Measurements from ENCODE around the gene GPC2.
"Not testable (repeated sequence)": the region's sequence is repeated elsewhere in the genome, so short reads cannot be mapped to it uniquely, and the experiment has no call there.

The GPC2 gene

DNA sequence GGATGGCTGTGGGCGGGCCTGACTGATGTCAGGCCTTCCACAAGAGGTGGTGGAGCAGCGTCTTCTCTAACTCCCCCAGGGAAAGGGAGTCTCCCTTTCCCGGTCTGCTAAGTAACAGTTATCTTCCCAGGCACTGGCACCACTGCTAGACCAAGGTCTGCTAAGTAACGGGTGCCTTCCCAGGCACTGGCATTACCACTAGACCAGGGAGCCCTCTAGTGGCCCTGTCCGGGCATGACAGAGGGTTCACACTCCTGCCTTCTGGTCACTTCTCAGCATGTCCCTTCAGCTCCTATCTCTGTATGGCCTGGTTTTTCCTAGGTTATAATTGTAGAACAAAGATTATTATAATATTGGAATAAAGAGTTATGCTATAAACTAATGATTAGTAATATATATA, 40.8 kb upstream of the GPC2 start:
- H3K9ac ChIP-seq (ENCODE audit: low read depth, low read length); H3K4me1 ChIP-seq (ENCODE audit: control insufficient read depth, insufficient read depth, low read length); H3K36me3 ChIP-seq (ENCODE audit: insufficient read depth, low read length); H3K9me3 ChIP-seq (replicated peaks; ENCODE audit: low read length); H3K4me3 ChIP-seq (ENCODE audit: low read length); H3K4me2 ChIP-seq (ENCODE audit: low read length); H3K27me3 ChIP-seq (ENCODE audit: control insufficient read depth, insufficient read depth, low read length): not testable (repeated sequence)

DNA sequence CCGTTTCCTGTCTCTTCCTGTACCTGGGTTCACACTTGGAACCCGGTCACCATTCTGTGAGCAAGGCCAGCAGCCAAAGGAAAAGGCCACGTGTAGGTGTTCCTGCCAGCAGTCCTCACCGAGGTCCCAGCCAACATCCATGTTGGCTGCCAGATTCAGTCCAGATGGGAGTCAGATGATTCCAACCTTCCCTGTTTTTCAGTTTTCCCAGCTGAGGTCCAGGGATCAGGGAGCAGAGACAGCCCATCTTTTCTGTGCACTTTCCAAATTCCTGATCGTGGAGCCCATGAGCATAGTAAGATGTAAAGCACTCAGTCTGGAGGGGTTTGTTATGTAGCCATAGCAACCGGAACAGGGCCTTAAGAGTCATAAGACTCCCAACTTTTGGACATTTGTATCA, 38.7 kb upstream of the GPC2 start:
- Histone ChIP-seq H3K4me3 (ENCODE audit: low read length) (no peak overlapping the region), H3K4me2 (ENCODE audit: low read length) (no peak overlapping the region), H3K36me3 (ENCODE audit: insufficient read depth, low read length) (no peaks in the 10 kb centered on the region), H3K9me3 (replicated peaks; ENCODE audit: low read length) (no peaks in the 10 kb centered on the region), H3K4me1 (ENCODE audit: control insufficient read depth, insufficient read depth, low read length) (no peaks in the 10 kb centered on the region), H3K9ac (ENCODE audit: low read depth, low read length) (no peak overlapping the region), H3K27me3 (ENCODE audit: control insufficient read depth, insufficient read depth, low read length) (no peaks in the 10 kb centered on the region)

DNA sequence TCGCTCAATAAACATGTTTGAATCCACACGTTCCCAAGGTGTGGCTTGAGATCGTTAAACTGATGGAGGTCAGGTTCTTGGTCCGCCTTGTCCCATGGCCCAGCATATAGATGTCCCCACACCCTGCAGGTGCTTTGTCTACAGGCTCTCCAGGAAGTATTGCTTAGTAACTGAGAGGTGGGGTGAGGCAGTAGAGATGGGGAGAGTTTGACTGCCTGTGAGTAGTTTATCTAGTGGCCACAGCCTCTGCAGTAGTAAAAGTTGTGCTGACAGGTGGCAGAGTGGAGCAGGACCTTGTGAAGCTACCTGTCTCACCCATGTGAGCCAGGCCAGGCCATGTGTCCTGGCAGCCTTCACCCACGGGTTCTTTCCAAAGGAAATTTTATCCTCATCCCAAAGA, 37.2 kb upstream of the GPC2 start:
- not testable (repeated sequence) for H3K9ac ChIP-seq (ENCODE audit: low read depth, low read length); H3K36me3 ChIP-seq (ENCODE audit: insufficient read depth, low read length); H3K27me3 ChIP-seq (ENCODE audit: control insufficient read depth, insufficient read depth, low read length); H3K4me2 ChIP-seq (ENCODE audit: low read length); H3K9me3 ChIP-seq (replicated peaks; ENCODE audit: low read length); H3K4me3 ChIP-seq (ENCODE audit: low read length); H3K4me1 ChIP-seq (ENCODE audit: control insufficient read depth, insufficient read depth, low read length)

DNA sequence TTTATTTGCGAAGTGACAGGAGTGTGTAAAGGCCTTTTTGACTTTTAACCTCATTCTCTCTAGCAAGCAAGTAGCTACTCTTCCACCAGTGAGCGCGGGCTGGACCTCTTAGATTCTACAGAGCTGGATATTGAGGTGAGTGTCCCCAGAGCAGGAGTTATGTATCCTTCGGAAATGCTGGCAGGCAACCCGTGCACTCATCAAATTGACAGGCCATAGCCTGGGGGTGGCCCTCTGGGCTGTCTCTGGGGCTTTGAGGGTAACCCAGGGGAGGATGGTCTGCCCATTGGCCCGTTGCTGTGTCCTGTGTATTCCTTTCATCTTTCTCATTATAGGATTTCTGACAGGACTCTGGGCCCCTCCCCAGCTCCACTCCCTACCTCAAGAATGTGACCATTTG, 36.5 kb upstream of the GPC2 start:
- Histone ChIP-seq H3K9me3 (replicated peaks; ENCODE audit: low read length) (no peaks in the 10 kb centered on the region), H3K36me3 (ENCODE audit: insufficient read depth, low read length) (no peaks in the 10 kb centered on the region), H3K9ac (ENCODE audit: low read depth, low read length) (no peak overlapping the region), H3K4me1 (ENCODE audit: control insufficient read depth, insufficient read depth, low read length) (no peaks in the 10 kb centered on the region), H3K4me2 (ENCODE audit: low read length) (no peak overlapping the region), H3K27me3 (ENCODE audit: control insufficient read depth, insufficient read depth, low read length) (peaks cover 13% of the 10 kb centered on the region), H3K4me3 (ENCODE audit: low read length) (no peak overlapping the region)

DNA sequence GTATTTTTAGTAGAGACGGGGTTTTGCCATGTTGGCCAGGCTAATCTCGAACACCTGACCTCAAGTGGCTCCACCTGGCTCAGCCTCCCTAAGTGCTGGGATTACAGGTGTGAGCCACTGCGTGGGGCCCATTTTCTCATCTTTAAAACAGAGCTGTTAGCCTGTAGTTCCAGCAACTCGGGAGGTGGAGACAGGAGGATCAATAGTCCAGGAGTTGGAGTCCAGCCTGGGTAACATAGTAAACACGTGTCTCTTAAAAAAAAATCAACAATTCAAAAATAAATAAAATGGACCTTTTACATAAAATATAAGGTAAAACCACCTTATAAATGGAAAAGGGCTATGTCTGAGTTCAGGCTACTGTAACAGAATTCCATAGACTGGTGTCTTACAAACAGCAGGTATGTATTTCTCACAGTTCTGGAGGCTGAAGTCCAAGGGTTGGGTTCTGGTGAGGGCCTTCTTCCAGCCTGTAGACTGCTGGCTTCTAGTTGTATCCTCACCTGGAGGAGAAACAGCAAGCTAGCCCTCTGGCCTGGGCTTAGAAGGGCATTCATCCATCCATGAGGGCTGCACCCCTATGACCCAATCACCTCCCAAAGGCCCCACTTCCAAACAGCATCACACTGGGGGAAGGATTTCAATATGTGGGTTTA, 35.6 kb upstream of the GPC2 start:
- Histone ChIP-seq H3K36me3 (ENCODE audit: insufficient read depth, low read length) (no peaks in the 10 kb centered on the region), H3K27me3 (ENCODE audit: control insufficient read depth, insufficient read depth, low read length) (peaks cover 13% of the 10 kb centered on the region), H3K4me3 (ENCODE audit: low read length) (no peak overlapping the region), H3K4me2 (ENCODE audit: low read length) (no peak overlapping the region), H3K9me3 (replicated peaks; ENCODE audit: low read length) (no peaks in the 10 kb centered on the region), H3K4me1 (ENCODE audit: control insufficient read depth, insufficient read depth, low read length) (no peaks in the 10 kb centered on the region), H3K9ac (ENCODE audit: low read depth, low read length) (no peak overlapping the region)

DNA sequence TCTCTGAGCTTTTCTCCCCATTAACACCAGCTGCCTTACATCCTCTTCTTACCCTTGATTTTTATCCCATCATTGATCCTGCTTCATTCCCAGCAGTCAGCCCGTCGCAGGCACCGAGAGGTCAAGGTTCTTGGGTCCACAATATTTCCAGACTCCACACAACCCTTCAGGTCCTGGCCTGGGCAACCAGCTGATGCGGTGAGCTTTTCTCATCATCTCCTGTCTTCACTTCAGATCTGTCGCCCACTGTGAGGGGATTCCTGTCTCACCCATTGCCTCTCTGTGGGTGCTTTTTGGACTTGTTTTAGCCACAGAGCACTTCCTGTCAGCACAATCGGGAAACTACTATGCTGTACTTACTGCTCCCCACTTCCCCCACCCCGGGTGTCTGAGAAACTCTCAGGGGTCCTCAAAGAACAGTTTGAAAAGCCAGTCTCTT, 34.2 kb upstream of the GPC2 start:
- Histone ChIP-seq H3K4me3 (ENCODE audit: low read length) (no peak overlapping the region), H3K4me2 (ENCODE audit: low read length) (no peak overlapping the region), H3K27me3 (ENCODE audit: control insufficient read depth, insufficient read depth, low read length) (peaks cover 13% of the 10 kb centered on the region), H3K9ac (ENCODE audit: low read depth, low read length) (no peak overlapping the region), H3K9me3 (replicated peaks; ENCODE audit: low read length) (no peaks in the 10 kb centered on the region), H3K4me1 (ENCODE audit: control insufficient read depth, insufficient read depth, low read length) (no peaks in the 10 kb centered on the region), H3K36me3 (ENCODE audit: insufficient read depth, low read length) (no peaks in the 10 kb centered on the region)

DNA sequence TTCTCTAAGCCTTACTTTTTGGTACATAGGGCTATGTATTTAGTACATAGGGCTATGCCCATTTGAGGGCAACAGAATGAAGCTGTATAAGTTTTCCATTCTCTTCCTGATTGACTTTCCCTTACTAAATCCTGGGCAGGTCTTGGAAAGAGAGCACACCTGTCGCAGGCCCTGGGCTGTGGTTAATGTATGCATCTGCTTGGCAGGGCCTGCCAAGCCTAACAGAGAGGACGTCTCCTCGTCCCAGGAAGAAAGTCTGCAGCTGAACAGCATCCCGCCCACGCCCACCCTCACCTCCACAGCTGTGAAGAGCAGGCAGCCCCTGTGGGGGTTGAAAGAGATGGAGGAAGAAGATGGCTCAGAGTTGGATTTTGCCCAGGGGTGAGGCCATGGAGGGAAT, 33.6 kb upstream of the GPC2 start:
- Histone ChIP-seq H3K27me3 (ENCODE audit: control insufficient read depth, insufficient read depth, low read length) (peaks cover 13% of the 10 kb centered on the region), H3K9me3 (replicated peaks; ENCODE audit: low read length) (no peaks in the 10 kb centered on the region), H3K36me3 (ENCODE audit: insufficient read depth, low read length) (no peaks in the 10 kb centered on the region), H3K4me2 (ENCODE audit: low read length) (no peak overlapping the region), H3K4me3 (ENCODE audit: low read length) (no peak overlapping the region), H3K4me1 (ENCODE audit: control insufficient read depth, insufficient read depth, low read length) (no peaks in the 10 kb centered on the region), H3K9ac (ENCODE audit: low read depth, low read length) (no peak overlapping the region)

DNA sequence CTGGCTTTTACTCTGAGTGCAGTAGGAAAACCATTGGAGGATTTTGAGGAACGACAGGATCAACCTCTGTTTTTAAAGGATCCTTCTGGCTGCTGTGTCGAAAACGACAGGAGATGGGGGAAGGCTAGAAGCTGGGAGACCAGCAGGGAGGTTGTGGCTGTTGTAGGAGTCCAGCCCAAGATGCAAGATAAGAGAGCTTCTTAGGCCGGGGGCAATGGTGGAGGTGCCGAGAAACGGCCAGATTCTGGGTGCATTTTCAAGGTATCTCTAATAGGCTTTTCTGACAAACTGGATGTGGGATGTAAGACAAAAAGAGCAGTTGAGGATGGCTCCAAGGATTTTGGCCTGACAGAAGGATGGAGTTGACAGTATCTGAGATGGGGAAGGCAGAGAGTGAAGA, 32.3 kb upstream of the GPC2 start:
- H3K9me3 ChIP-seq (replicated peaks; ENCODE audit: low read length), result no peaks in the 10 kb centered on the region
- no peaks in the 10 kb centered on the region for H3K4me1 ChIP-seq (ENCODE audit: control insufficient read depth, insufficient read depth, low read length)
- no peak overlapping the region for H3K4me2 ChIP-seq (ENCODE audit: low read length)
- peaks cover 13% of the 10 kb centered on the region for H3K27me3 ChIP-seq (ENCODE audit: control insufficient read depth, insufficient read depth, low read length)
- H3K36me3 ChIP-seq (ENCODE audit: insufficient read depth, low read length), result no peaks in the 10 kb centered on the region
- no peak overlapping the region for H3K9ac ChIP-seq (ENCODE audit: low read depth, low read length)
- H3K4me3 ChIP-seq (ENCODE audit: low read length), result no peak overlapping the region

DNA sequence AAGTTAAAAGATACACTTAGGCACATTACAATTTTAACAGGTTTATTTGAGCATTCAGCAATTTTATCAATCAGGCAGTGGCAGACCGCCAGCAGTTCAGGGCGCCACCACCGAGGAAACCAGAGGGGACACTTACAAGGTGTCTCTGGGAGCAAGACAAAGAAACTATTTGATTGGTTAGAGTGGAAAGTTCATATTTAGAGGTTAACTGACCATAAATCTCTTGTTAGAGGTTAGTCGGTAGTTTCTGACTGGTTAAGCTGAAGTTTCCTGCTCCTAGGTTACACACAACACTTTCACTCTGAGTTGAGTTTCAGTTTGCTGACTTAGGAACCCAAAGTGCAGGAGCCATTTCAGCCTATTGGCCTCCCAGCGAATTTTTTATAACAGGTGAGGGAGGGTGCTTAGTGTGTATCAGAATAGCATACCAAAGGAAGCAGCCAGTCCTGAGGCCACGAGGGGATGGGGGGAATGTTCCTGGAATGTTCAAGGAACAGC, 31.8 kb upstream of the GPC2 start:
- Histone ChIP-seq H3K4me1 (ENCODE audit: control insufficient read depth, insufficient read depth, low read length) (no peaks in the 10 kb centered on the region), H3K4me3 (ENCODE audit: low read length) (no peak overlapping the region), H3K4me2 (ENCODE audit: low read length) (no peak overlapping the region), H3K27me3 (ENCODE audit: control insufficient read depth, insufficient read depth, low read length) (peaks cover 14% of the 10 kb centered on the region), H3K9ac (ENCODE audit: low read depth, low read length) (no peak overlapping the region), H3K9me3 (replicated peaks; ENCODE audit: low read length) (no peaks in the 10 kb centered on the region), H3K36me3 (ENCODE audit: insufficient read depth, low read length) (no peaks in the 10 kb centered on the region)

DNA sequence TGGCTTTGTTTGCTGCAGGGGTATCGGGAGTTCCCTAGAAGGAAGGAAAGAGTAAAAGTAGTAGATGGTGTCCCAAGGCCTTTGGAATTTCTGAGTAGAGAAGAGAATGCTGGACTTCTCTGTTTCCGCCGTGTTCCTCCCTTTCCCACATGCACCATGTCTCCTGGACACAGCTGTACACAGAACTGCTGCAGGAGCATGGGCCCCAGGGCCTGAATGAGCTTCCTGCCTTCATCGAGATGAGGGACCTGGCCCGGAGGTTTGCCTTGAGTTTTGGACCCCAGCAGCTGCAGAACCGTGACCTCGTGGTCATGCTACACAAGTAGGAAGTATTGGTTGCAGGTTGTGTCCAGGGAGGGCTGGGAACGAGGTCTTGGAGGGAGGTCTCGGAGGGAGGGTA, 27.3 kb upstream of the GPC2 start:
- Histone ChIP-seq H3K36me3 (ENCODE audit: insufficient read depth, low read length) (no peaks in the 10 kb centered on the region), H3K4me1 (ENCODE audit: control insufficient read depth, insufficient read depth, low read length) (no peaks in the 10 kb centered on the region), H3K9ac (ENCODE audit: low read depth, low read length) (no peak overlapping the region), H3K4me2 (ENCODE audit: low read length) (no peak overlapping the region), H3K9me3 (replicated peaks; ENCODE audit: low read length) (no peaks in the 10 kb centered on the region), H3K4me3 (ENCODE audit: low read length) (no peak overlapping the region), H3K27me3 (ENCODE audit: control insufficient read depth, insufficient read depth, low read length) (peaks cover 37% of the 10 kb centered on the region)

DNA sequence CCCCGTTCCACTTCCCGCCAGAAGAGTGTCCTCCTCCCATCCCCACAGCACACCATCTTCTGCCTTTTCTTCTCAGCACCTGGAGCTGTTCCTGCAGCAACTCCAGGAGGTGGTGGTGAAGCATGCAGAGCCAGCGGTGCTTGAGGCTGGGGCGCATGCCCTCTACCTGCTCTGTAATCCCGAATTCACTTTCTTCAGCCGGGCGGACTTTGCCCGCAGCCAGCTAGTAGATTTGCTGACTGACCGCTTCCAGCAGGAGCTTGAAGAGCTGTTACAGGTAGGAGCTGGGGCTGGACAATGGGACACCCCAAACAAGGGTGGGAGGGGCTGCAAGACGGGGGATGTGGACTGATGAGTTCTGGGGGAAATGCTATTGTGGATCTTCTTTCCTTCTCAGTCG, 23.5 kb upstream of the GPC2 start:
- Histone ChIP-seq H3K27me3 (ENCODE audit: control insufficient read depth, insufficient read depth, low read length) (peaks cover 45% of the 10 kb centered on the region), H3K4me1 (ENCODE audit: control insufficient read depth, insufficient read depth, low read length) (no peaks in the 10 kb centered on the region), H3K9ac (ENCODE audit: low read depth, low read length) (no peak overlapping the region), H3K36me3 (ENCODE audit: insufficient read depth, low read length) (no peaks in the 10 kb centered on the region), H3K4me3 (ENCODE audit: low read length) (no peak overlapping the region), H3K4me2 (ENCODE audit: low read length) (no peak overlapping the region), H3K9me3 (replicated peaks; ENCODE audit: low read length) (no peaks in the 10 kb centered on the region)

DNA sequence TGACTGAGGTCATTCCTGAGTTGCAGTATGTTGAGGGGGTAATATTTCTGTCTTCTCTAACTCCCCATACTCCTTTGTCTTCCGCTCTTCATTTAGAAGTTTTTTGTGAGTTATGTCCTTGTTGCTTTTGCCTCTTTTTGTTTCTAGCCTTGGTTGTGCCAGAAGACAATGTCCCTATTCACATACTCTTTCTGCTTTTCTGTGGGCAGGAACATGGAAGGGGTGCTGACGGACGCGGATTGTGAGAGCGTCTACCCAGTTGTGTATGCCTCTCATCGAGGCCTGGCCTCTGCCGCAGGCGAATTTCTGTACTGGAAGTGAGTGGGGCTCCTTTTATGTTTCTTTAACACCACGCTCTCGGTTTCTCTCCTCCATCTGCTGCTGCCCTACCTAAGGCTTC, 21.1 kb upstream of the GPC2 start:
- Histone ChIP-seq H3K9ac (ENCODE audit: low read depth, low read length) (no peak overlapping the region), H3K9me3 (replicated peaks; ENCODE audit: low read length) (no peaks in the 10 kb centered on the region), H3K4me1 (ENCODE audit: control insufficient read depth, insufficient read depth, low read length) (no peaks in the 10 kb centered on the region), H3K4me2 (ENCODE audit: low read length) (no peak overlapping the region), H3K4me3 (ENCODE audit: low read length) (no peak overlapping the region), H3K36me3 (ENCODE audit: insufficient read depth, low read length) (no peaks in the 10 kb centered on the region), H3K27me3 (ENCODE audit: control insufficient read depth, insufficient read depth, low read length) (peaks cover 41% of the 10 kb centered on the region)
